Spleen (tissue), 13 donors: ENCODE measurements around the gene SMIM35. TPM values are rescaled to one million over a fixed set of nuclear protein-coding genes. Genes with fewer than 3 reads are reported as not detected.

Experiments
- DNase-seq: peaks from one replicate; pipeline ENCODE4 v3.0.0-alpha.2; 2020
- H3K27ac ChIP-seq, 8 donors: fragments of 200-600 bp; sonication (generic) in 7 of 8; 1 replicate in 4 of 8; 2 replicates in 4 of 8; pipeline versions ENCODE4 v1.5.0 to v1.8.0; 2016 to 2021; ENCODE audit warnings: inconsistent platforms in 4 of 8, mild to moderate bottlenecking in 4 of 8, moderate library complexity in 1 of 8
- H3K27me3 ChIP-seq, 7 donors: fragments of 200-600 bp; sonication (generic) in 6 of 7; replicated peaks in 1 of 7; 1 replicate in 4 of 7; 2 replicates in 3 of 7; pipeline versions ENCODE4 v1.5.0 to v1.8.0; 2016 to 2021; ENCODE audit warnings: inconsistent platforms in 3 of 7, mild to moderate bottlenecking in 1 of 7
- H3K36me3 ChIP-seq, 6 donors: fragments of 200-600 bp; sonication (generic) in 5 of 6; 1 replicate in 4 of 6; 2 replicates in 2 of 6; pipeline versions ENCODE4 v1.5.0 to v1.8.0; 2016 to 2021; ENCODE audit warnings: inconsistent platforms in 2 of 6
- H3K4me1 ChIP-seq, 6 donors: fragments of 200-600 bp; sonication (generic) in 5 of 6; 1 replicate in 3 of 6; 2 replicates in 3 of 6; pipeline versions ENCODE4 v1.5.0 to v1.8.0; 2016 to 2021; ENCODE audit warnings: inconsistent platforms in 3 of 6
- H3K4me3 ChIP-seq, 8 donors: fragments of 200-600 bp; sonication (generic) in 7 of 8; 1 replicate in 4 of 8; 2 replicates in 4 of 8; pipeline versions ENCODE4 v1.5.0 to v1.8.0; 2016 to 2021; ENCODE audit warnings: inconsistent platforms in 4 of 8, mild to moderate bottlenecking in 4 of 8, moderate library complexity in 2 of 8
- H3K9me3 ChIP-seq, 8 donors: fragments of 200-600 bp; sonication (generic) in 7 of 8; 1 replicate in 4 of 8; 2 replicates in 4 of 8; pipeline versions ENCODE4 v1.5.0 to v1.8.0; 2016 to 2021; ENCODE audit warnings: inconsistent platforms in 4 of 8
- CTCF ChIP-seq, 11 experiments: fragments of 200-600 bp in 7 of 11; fragments of 450-650 bp in 4 of 11; sonication (generic) in 4 of 11; IDR thresholded peaks in 8 of 11; conservative IDR thresholded peaks in 3 of 11; 1 replicate in 7 of 11; 2 replicates in 4 of 11; pipeline versions ENCODE4 v1.4.0 to v1.8.0; 2016 to 2021; ENCODE audit warnings: antibody characterized with exemption in 11 of 11, inconsistent platforms in 4 of 11, mild to moderate bottlenecking in 1 of 11
- POLR2A ChIP-seq, 3 donors: fragments of 450-650 bp; IDR thresholded peaks; one replicate each; pipeline ENCODE4 v1.5.1; 2017; ENCODE audit warnings: antibody characterized with exemption in 3 of 3, mild to moderate bottlenecking in 1 of 3
- POLR2AphosphoS5 ChIP-seq, 3 donors: sonication (generic); formaldehyde crosslinking; IDR thresholded peaks; one replicate each; pipeline ENCODE4 v1.5.1; 2017; ENCODE audit warnings: antibody characterized with exemption in 3 of 3
- WGBS, 5 donors: extraction: QIAGEN DNeasy Blood & Tissue Kit in 3 of 5; methylation state at CpG; one replicate each; pipeline versions ENCODE4 v1.1.5 to v1.1.7; 2013 to 2018; 5-methylcytosine and 5-hydroxymethylcytosine counted together
- intact Hi-C: fragments of 100-400 bp; cut with DNase I; formaldehyde crosslinking; loops from one replicate; pipeline ENCODE4 v1.15.0; 2023; ENCODE audit warnings: low total_unique reads
- long read RNA-seq, 2 donors: transcript quantifications; one replicate each; lab custom pipeline, GENCODE V29; 2026
- polyA plus RNA-seq, 3 donors: library from polyadenylated mRNA; stranded (reverse); fragments of 200-250 nt; gene quantifications; one replicate each; pipeline ENCODE4 v1.2.1, GENCODE V29; 2013
- total RNA-seq, 7 donors: library from RNA; depleted of rRNA in 3 of 7; stranded (reverse); fragments of >200 nt in 3 of 7; fragmentation: NEBNext Ultra II Directional in 4 of 7; extraction: Animal tissue kit (Norgen Biotek cat#: 25700) in 4 of 7; gene quantifications; one replicate each; pipeline versions ENCODE4 v1.1.0 to v1.2.1, GENCODE V29; 2016 to 2021
- donor health status: healthy with polysubstance abuse.
- donor health status: DM: no; HTN: no; CAD: no; lungs with moderate emphysema.
- donor health status: DM: no; HTN: no; CAD: no.
- donor health status: Bipolar disorder and iron deficiency.
- donor health status: healthy.
- donor health status: DM: no; HTN: no; CAD: no.
- donor health status: DM: yes; HTN: yes; CAD: no.

The SMIM35 gene
- 1 to 10 TPM in 1 of 7 donors, under 1 TPM in 6; 0.20 to 1.3 (median 0.46) TPM for total RNA-seq
- under 1 TPM; 0.16 to 0.59 (median 0.33) TPM for polyA plus RNA-seq
- long read RNA-seq, donor 1, result 0 reads
- long read RNA-seq, donor 2, result 0 reads

- WGBS, 5 donors, result 60 to 83% (median 71%) methylated on average over 5 of the region's 5 CpGs
- intact Hi-C loops, result no loop called here
- Histone ChIP-seq H3K9me3 (peaks cover 0 to 28% (median 16%) of the 10 kb centered on the region in 8 donors), H3K27ac (peak within 1 kb of the TSS in 1 of 8 donors; percentile 48), H3K4me3 (no peak within 1 kb of the TSS), H3K4me1 (peaks cover 0 to 22% (median 9%) of the 10 kb centered on the region in 6 donors), H3K36me3 (no peaks in the 10 kb centered on the region), H3K27me3 (no peaks in the 10 kb centered on the region)
- TF ChIP-seq POLR2A (IDR thresholded peaks at IDR 0.05) (no peak), POLR2AphosphoS5 (IDR thresholded peaks at IDR 0.05) (no peak), CTCF (IDR thresholded peaks at IDR 0.05 in 8 of 11, conservative IDR thresholded peaks at IDR 0.05 in 3 of 11) (no peak)
- DNase-seq, result no peak
Observed at GRCh38 chr11:118086913-118087768, at the start of gene SMIM35. Gene SMIM35, minus strand, starts transcription at chr11:118086963. Its CDS starts 206 bp downstream, at chr11:118086757.

- H3K9me3 ChIP-seq, result no peaks in the 10 kb centered on the region
- H3K36me3 ChIP-seq, result no peaks in the 10 kb centered on the region
- 77 to 94% (median 80%) methylated on average over 2 of the region's 2 CpGs for WGBS, 5 donors
- H3K4me1 ChIP-seq, result no peaks in the 10 kb centered on the region
- intact Hi-C loops, result no loop called here
- no peak overlapping the region for H3K4me3 ChIP-seq
- no peak for DNase-seq
- TF ChIP-seq CTCF (IDR thresholded peaks at IDR 0.05 in 8 of 11, conservative IDR thresholded peaks at IDR 0.05 in 3 of 11), result no peak
- TF ChIP-seq POLR2AphosphoS5 (IDR thresholded peaks at IDR 0.05), result no peak
- TF ChIP-seq POLR2A (IDR thresholded peaks at IDR 0.05), result no peak
- peaks cover 0 to 64% (median 0%) of the 10 kb centered on the region in 7 donors for H3K27me3 ChIP-seq
- H3K27ac ChIP-seq, result no peak overlapping the region
Observed at GRCh38 chr11:118136341-118136740, 49.6 kb upstream of the SMIM35 start.

GRCh38 chr11:118135796-118136165 lies 49.0 kb upstream of the SMIM35 start:
- Histone ChIP-seq H3K27ac (no peak overlapping the region), H3K4me1 (no peaks in the 10 kb centered on the region), H3K9me3 (no peaks in the 10 kb centered on the region), H3K36me3 (no peaks in the 10 kb centered on the region), H3K4me3 (no peak overlapping the region), H3K27me3 (peaks cover 0 to 58% (median 0%) of the 10 kb centered on the region in 7 donors)
- no peak for DNase-seq
- TF ChIP-seq POLR2A (IDR thresholded peaks at IDR 0.05) (no peak), CTCF (IDR thresholded peaks at IDR 0.05 in 8 of 11, conservative IDR thresholded peaks at IDR 0.05 in 3 of 11) (no peak), POLR2AphosphoS5 (IDR thresholded peaks at IDR 0.05) (no peak)
- 78 to 88% (median 83%) methylated on average over 5 of the region's 5 CpGs for whole genome bisulfite sequencing, 5 donors
- intact Hi-C loops, result no loop called here

- Histone ChIP-seq H3K4me3 (no peak overlapping the region), H3K27me3 (peaks cover 0 to 53% (median 0%) of the 10 kb centered on the region in 7 donors), H3K4me1 (no peaks in the 10 kb centered on the region), H3K9me3 (no peaks in the 10 kb centered on the region), H3K36me3 (no peaks in the 10 kb centered on the region), H3K27ac (no peak overlapping the region)
- no peak for DNase-seq
- intact Hi-C loops, result no loop called here
- TF ChIP-seq POLR2A (IDR thresholded peaks at IDR 0.05) (no peak), CTCF (IDR thresholded peaks at IDR 0.05 in 8 of 11, conservative IDR thresholded peaks at IDR 0.05 in 3 of 11) (no peak), POLR2AphosphoS5 (IDR thresholded peaks at IDR 0.05) (no peak)
- WGBS, 5 donors, result 70 to 78% (median 76%) methylated on average over 7 of the region's 7 CpGs
Observed at GRCh38 chr11:118135051-118135795, 48.5 kb upstream of the SMIM35 start.
